Nephron progenitor cell (in vitro differentiated cells): ENCODE results near the gene TOMM5.

Experiments used
- DNase-seq: peaks from one replicate; pipeline ENCODE4 v3.0.0; 2021
- H3K27ac Mint-ChIP-seq: 2 replicates; pipeline ENCODE4 v1.8.0; 2021; ENCODE audit warnings: mild to moderate bottlenecking, moderate library complexity, mixed read lengths
- H3K27me3 Mint-ChIP-seq: 2 replicates; pipeline ENCODE4 v1.8.0; 2021; ENCODE audit warnings: mild to moderate bottlenecking, low read depth, mixed read lengths; ENCODE audit not compliant: poor library complexity
- H3K36me3 Mint-ChIP-seq: 2 replicates; pipeline ENCODE4 v1.8.0; 2021; ENCODE audit warnings: low read depth, mixed read lengths
- H3K4me1 Mint-ChIP-seq: 2 replicates; pipeline ENCODE4 v1.8.0; 2021; ENCODE audit warnings: mixed read lengths
- H3K4me3 Mint-ChIP-seq: 2 replicates; pipeline ENCODE4 v1.8.0; 2021; ENCODE audit warnings: mild to moderate bottlenecking, moderate library complexity, mixed read lengths
- H3K9me3 Mint-ChIP-seq: 2 replicates; pipeline ENCODE4 v1.8.0; 2021; ENCODE audit warnings: mild to moderate bottlenecking, moderate library complexity, mixed read lengths
- CTCF ChIP-seq: fragments of 200-600 bp; sonication (generic); IDR thresholded peaks from 2 replicates; pipeline ENCODE4 v1.5.0; 2021; ENCODE audit warnings: antibody characterized with exemption

Gene TOMM5

GRCh38 chr9:37565661-37566618, 26.5 kb downstream of the TOMM5 start:
- Mint-ChIP-seq H3K9me3 (peaks cover 35% of the 10 kb centered on the region), H3K4me1 (peaks cover 11% of the 10 kb centered on the region), H3K4me3 (no peak overlapping the region), H3K27ac (no peak overlapping the region), H3K27me3 (peaks cover 3% of the 10 kb centered on the region), H3K36me3 (peaks cover 78% of the 10 kb centered on the region)
- no peak for DNase-seq
- TF ChIP-seq CTCF: no peak

GRCh38 chr9:37564916-37565315, 27.5 kb downstream of the TOMM5 start:
- Mint-ChIP-seq H3K4me3 (no peak overlapping the region), H3K27ac (no peak overlapping the region), H3K4me1 (peaks cover 11% of the 10 kb centered on the region), H3K27me3 (peaks cover 3% of the 10 kb centered on the region), H3K9me3 (peaks cover 35% of the 10 kb centered on the region), H3K36me3 (peaks cover 79% of the 10 kb centered on the region)
- no peak for TF ChIP-seq CTCF
- DNase-seq: no peak

GRCh38 chr9:37563806-37564513, 28.4 kb downstream of the TOMM5 start:
- no peak for TF ChIP-seq CTCF
- Mint-ChIP-seq H3K36me3 (peaks cover 81% of the 10 kb centered on the region), H3K9me3 (peaks cover 35% of the 10 kb centered on the region), H3K27me3 (peaks cover 4% of the 10 kb centered on the region), H3K4me1 (peaks cover 11% of the 10 kb centered on the region), H3K4me3 (no peak overlapping the region), H3K27ac (no peak overlapping the region)
- no peak for DNase-seq

- peaks cover 3% of the 10 kb centered on the region for H3K4me1 Mint-ChIP-seq
- peaks cover 81% of the 10 kb centered on the region for H3K36me3 Mint-ChIP-seq
- H3K27me3 Mint-ChIP-seq: peaks cover 4% of the 10 kb centered on the region
- H3K27ac Mint-ChIP-seq: no peak overlapping the region
- DNase-seq: no peak
- no peak overlapping the region for H3K4me3 Mint-ChIP-seq
- H3K9me3 Mint-ChIP-seq: peaks cover 35% of the 10 kb centered on the region
- no peak for TF ChIP-seq CTCF
Observed at GRCh38 chr9:37562826-37563225, 29.6 kb downstream of the TOMM5 start.

- H3K4me3 Mint-ChIP-seq: no peak overlapping the region
- no peak for TF ChIP-seq CTCF
- peaks cover 89% of the 10 kb centered on the region for H3K36me3 Mint-ChIP-seq
- no peak overlapping the region for H3K27ac Mint-ChIP-seq
- no peaks in the 10 kb centered on the region for H3K4me1 Mint-ChIP-seq
- H3K27me3 Mint-ChIP-seq: peaks cover 7% of the 10 kb centered on the region
- DNase-seq: no peak
- H3K9me3 Mint-ChIP-seq: peaks cover 35% of the 10 kb centered on the region
Observed at GRCh38 chr9:37561682-37562081, 30.7 kb downstream of the TOMM5 start.
